Femur (tissue), 1 donor: ENCODE measurements around the gene KTI12.

Source experiments
- DNase-seq: peaks from one replicate; pipeline ENCODE4 v3.0.0-alpha.2; 2017

Gene KTI12

DNA sequence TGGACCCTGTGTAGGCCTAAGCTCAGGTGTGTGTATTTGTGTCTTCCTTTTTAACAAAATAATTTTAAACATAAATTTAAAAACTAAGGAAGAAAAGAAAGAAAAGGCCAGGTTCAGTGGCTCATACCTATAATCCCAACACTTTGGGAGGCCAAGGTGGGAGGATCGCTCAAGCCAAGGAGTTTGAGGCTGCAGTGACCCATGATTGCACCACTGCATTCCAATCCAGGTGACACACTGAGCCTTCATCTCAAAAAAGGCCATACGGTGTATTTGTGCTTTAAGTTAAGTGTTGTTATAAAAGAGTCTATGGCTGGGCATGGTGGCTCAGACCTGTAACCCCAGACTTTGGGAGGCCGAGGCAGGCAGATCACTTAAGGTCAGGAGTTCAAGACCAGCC is 51.4 kb downstream of the KTI12 start:
- DNase-seq, result no peak
